Nephron progenitor cell (in vitro differentiated cells): ENCODE results near the gene NDUFS2.

Source experiments
- DNase-seq: peaks from one replicate; pipeline ENCODE4 v3.0.0; 2021
- H3K27ac Mint-ChIP-seq: 2 replicates; pipeline ENCODE4 v1.8.0; 2021; ENCODE audit warnings: mild to moderate bottlenecking, moderate library complexity, mixed read lengths
- H3K27me3 Mint-ChIP-seq: 2 replicates; pipeline ENCODE4 v1.8.0; 2021; ENCODE audit warnings: mild to moderate bottlenecking, low read depth, mixed read lengths; ENCODE audit not compliant: poor library complexity
- H3K36me3 Mint-ChIP-seq: 2 replicates; pipeline ENCODE4 v1.8.0; 2021; ENCODE audit warnings: low read depth, mixed read lengths
- H3K4me1 Mint-ChIP-seq: 2 replicates; pipeline ENCODE4 v1.8.0; 2021; ENCODE audit warnings: mixed read lengths
- H3K4me3 Mint-ChIP-seq: 2 replicates; pipeline ENCODE4 v1.8.0; 2021; ENCODE audit warnings: mild to moderate bottlenecking, moderate library complexity, mixed read lengths
- H3K9me3 Mint-ChIP-seq: 2 replicates; pipeline ENCODE4 v1.8.0; 2021; ENCODE audit warnings: mild to moderate bottlenecking, moderate library complexity, mixed read lengths
- TF ChIP-seq, protein P1 (sequence below): fragments of 200-600 bp; sonication (generic); IDR thresholded peaks from 2 replicates; pipeline ENCODE4 v1.5.0; 2021; ENCODE audit warnings: antibody characterized with exemption

The NDUFS2 gene

DNA sequence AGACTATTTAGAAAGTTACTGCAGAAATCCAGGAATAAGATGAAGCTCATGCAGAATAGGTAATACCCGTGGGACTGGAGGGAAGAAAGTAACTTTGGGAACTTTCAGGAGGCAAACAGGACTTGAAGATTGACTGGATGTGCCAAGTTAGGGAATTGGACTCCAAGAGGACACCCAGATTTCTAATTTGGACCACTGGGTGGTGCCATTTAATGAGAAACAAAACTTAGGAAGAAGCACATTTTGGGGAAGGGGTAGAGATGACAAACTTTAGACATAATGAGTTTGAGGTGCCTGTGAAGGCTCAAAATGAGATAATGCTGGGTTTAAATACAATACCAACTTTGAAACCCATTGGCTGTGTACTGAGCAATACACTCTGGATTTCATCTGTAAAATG, 21.5 kb upstream of the NDUFS2 start:
- no peak for DNase-seq
- H3K4me3 Mint-ChIP-seq = no peak overlapping the region
- H3K4me1 Mint-ChIP-seq = peaks cover 33% of the 10 kb centered on the region
- no peaks in the 10 kb centered on the region for H3K9me3 Mint-ChIP-seq
- TF ChIP-seq, protein P1, sequence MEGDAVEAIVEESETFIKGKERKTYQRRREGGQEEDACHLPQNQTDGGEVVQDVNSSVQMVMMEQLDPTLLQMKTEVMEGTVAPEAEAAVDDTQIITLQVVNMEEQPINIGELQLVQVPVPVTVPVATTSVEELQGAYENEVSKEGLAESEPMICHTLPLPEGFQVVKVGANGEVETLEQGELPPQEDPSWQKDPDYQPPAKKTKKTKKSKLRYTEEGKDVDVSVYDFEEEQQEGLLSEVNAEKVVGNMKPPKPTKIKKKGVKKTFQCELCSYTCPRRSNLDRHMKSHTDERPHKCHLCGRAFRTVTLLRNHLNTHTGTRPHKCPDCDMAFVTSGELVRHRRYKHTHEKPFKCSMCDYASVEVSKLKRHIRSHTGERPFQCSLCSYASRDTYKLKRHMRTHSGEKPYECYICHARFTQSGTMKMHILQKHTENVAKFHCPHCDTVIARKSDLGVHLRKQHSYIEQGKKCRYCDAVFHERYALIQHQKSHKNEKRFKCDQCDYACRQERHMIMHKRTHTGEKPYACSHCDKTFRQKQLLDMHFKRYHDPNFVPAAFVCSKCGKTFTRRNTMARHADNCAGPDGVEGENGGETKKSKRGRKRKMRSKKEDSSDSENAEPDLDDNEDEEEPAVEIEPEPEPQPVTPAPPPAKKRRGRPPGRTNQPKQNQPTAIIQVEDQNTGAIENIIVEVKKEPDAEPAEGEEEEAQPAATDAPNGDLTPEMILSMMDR = no peak
- no peaks in the 10 kb centered on the region for H3K36me3 Mint-ChIP-seq
- H3K27me3 Mint-ChIP-seq = peaks cover 12% of the 10 kb centered on the region
- H3K27ac Mint-ChIP-seq = no peak overlapping the region

DNA sequence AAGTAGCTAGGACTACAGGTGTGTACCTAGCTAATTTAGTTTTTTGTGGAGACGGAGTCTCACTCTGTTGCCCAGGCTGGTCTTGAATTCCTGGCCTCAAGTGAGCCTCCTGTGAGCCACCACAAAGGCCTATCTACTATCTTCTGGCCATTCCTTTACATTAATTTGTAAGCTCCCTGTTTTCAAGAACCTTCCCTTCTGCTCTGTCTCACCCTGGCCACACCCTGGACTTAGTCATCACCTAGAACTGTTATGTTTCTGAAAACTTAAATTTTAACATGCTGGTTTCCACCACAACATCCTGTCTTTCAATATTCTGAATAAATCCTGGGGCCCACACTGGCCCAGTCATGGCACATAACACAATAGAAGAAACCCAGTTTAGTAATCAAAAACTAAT, 20.0 kb upstream of the NDUFS2 start:
- Mint-ChIP-seq H3K9me3 (no peaks in the 10 kb centered on the region), H3K4me3 (no peak overlapping the region), H3K27ac (no peak overlapping the region), H3K36me3 (no peaks in the 10 kb centered on the region), H3K4me1 (peaks cover 22% of the 10 kb centered on the region), H3K27me3 (peaks cover 17% of the 10 kb centered on the region)
- TF ChIP-seq, protein P1 = no peak
- DNase-seq = no peak

DNA sequence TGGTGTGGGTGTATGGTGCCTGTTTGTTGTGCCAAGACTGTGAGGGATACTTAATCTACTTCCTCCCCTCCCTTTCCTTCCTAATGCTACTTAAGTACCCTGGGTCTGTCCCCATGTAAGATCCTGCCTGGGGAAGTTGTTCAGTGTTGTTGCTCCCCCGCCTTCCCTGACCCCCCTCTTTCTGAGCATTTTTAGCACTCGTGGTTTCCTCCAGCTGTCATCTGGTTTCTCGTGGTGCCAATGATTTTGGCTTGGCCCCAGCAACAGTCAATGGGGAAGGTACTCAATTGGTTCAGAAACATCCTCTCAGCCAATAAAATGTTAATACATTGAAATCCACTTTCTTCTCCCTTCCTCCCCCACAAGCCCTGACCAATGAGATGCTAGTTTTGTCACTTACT, 16.9 kb upstream of the NDUFS2 start:
- Mint-ChIP-seq H3K27me3 (peaks cover 28% of the 10 kb centered on the region), H3K36me3 (no peaks in the 10 kb centered on the region), H3K9me3 (no peaks in the 10 kb centered on the region), H3K4me3 (no peak overlapping the region), H3K27ac (no peak overlapping the region), H3K4me1 (peaks cover 11% of the 10 kb centered on the region)
- TF ChIP-seq, protein P1 = no peak
- DNase-seq = no peak

DNA sequence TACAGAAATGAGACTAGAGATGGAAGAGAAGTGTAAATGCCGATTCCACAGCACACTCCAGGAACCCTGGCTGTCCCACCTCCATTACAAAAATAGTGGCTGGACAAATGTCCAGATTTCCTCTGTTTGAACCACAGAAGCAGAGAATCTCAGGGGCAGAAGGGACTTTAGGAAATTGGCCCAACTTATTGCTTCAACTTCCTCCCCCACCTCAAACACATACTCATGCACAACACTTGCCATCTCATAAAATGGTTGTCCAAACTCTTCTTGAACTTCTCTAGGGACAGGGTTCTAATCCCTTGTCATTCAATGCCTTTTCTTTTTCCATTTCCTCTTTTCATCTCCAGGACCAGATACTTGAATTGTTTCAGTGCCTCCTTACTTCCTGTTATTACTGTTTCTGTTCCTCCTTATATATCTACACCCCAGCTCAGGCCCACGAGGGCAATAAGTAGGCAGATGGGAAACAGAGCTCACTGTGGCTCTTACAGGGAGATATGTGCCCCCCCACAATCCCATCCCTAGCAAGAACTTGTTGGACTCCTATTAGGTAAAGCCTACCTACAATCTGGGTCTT, 16.3 kb upstream of the NDUFS2 start:
- no peak for DNase-seq
- Mint-ChIP-seq H3K4me3 (no peak overlapping the region), H3K4me1 (peaks cover 11% of the 10 kb centered on the region), H3K9me3 (no peaks in the 10 kb centered on the region), H3K27ac (no peak overlapping the region), H3K36me3 (no peaks in the 10 kb centered on the region), H3K27me3 (peaks cover 28% of the 10 kb centered on the region)
- TF ChIP-seq, protein P1 = no peak

DNA sequence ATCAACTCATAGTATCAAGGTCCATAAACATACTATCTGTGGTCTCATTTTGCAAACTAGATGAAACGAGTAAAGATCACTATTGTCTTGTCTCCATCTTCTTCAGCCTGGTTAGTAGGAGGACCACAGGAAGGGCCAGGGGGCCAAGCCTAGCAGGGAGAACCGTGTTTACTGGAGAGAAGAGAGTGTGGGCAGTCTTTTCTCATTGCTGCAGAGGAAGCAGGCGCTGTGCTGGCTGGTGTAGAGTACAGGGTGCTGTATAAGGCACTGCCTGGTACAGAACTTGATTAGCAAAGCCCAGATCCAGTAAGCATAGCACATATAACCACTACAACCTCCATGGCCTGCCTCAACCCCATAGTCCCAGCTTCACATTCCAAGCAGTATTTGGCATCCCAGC, 14.9 kb upstream of the NDUFS2 start:
- Mint-ChIP-seq H3K9me3 (no peaks in the 10 kb centered on the region), H3K27me3 (peaks cover 24% of the 10 kb centered on the region), H3K27ac (no peak overlapping the region), H3K4me3 (no peak overlapping the region), H3K4me1 (peaks cover 11% of the 10 kb centered on the region), H3K36me3 (no peaks in the 10 kb centered on the region)
- TF ChIP-seq, protein P1 = no peak
- no peak for DNase-seq

DNA sequence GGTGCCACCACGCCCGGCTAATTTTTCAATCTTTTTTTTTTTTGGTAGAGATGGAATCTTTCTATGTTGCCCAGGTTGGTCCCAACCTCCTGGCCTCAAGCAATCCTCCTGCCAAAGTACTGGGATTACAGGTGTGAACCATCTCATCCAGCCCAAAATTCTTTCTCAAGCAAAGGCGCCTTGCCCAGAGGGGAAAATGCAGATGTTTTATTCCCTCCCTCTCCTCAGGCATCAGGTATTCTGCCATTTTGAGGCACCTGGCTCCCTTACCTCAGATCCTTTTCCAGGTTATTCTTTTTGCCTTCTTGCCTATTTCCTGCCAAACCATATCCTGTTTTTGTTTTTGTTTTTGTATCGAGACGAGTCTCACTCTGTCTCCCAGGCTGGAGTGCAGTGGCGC, 13.8 kb upstream of the NDUFS2 start:
- TF ChIP-seq, protein P1 = no peak
- peaks cover 19% of the 10 kb centered on the region for H3K27me3 Mint-ChIP-seq
- H3K27ac Mint-ChIP-seq = no peak overlapping the region

More for the DNA sequence above, 13.8 kb upstream of the NDUFS2 start:
- Mint-ChIP-seq H3K9me3 (no peaks in the 10 kb centered on the region), H3K4me1 (peaks cover 18% of the 10 kb centered on the region), H3K4me3 (no peak overlapping the region), H3K36me3 (peaks cover 4% of the 10 kb centered on the region)
- no peak for DNase-seq
